IMR-90 (cell line): ENCODE measurements around the gene ZBTB38. TPM values are rescaled to one million over a fixed set of nuclear protein-coding genes. Genes with fewer than 3 reads are reported as not detected.

ENCODE experiments used
- ATAC-seq: fragments of 200-7000 bp; cut with Tn5 transposase; 2 replicates; pipeline ENCODE4 v1.9.1; 2020; ENCODE audit warnings: low read depth, mild to moderate bottlenecking, moderate library complexity
- BruUV-seq: library from RNA; stranded (reverse); fragments of 400-500 nt; replicated peaks from 2 replicates; lab custom pipeline; 2021; lab: Mats Ljungman, UMichigan
- CTCF ChIA-PET: fragments of 300-600 bp; formaldehyde crosslinking; extraction: SDS; loops from one replicate; lab custom pipeline; 2021; ENCODE audit warnings: antibody characterized with exemption; lab: Yijun Ruan, JAX
- POLR2A ChIA-PET: fragments of 300-600 bp; sonication (Branson Sonifier 250); formaldehyde crosslinking; loops from one replicate; lab custom pipeline; 2022; ENCODE audit warnings: antibody characterized with exemption; ENCODE audit not compliant: unreplicated experiment; lab: Charles Lee
- DNase-seq: peaks from one replicate; pipeline ENCODE4 v3.0.0; 2013
- H2AFZ ChIP-seq: replicated peaks from 2 replicates; pipeline ENCODE3; 2013; ENCODE audit warnings: low read length, mild to moderate bottlenecking; ENCODE audit not compliant: poor library complexity
- H2AK5ac ChIP-seq: 2 replicates; pipeline ENCODE4 v1.6.1; 2013; ENCODE audit warnings: low read depth, low read length, inconsistent platforms
- H2AK9ac ChIP-seq: replicated peaks from 2 replicates; pipeline ENCODE3; 2013; ENCODE audit warnings: mild to moderate bottlenecking, low read depth, low read length, moderate library complexity; ENCODE audit not compliant: poor library complexity
- H2BK120ac ChIP-seq: 2 replicates; pipeline ENCODE4 v1.6.1; 2013; ENCODE audit warnings: low read depth, low read length, inconsistent platforms
- H2BK15ac ChIP-seq: 3 replicates; pipeline ENCODE4 v1.6.1; 2013; ENCODE audit warnings: low read depth, low read length, inconsistent platforms
- H2BK20ac ChIP-seq: 2 replicates; pipeline ENCODE4 v1.6.1; 2013; ENCODE audit warnings: low read depth, mild to moderate bottlenecking, inconsistent platforms, low read length, moderate library complexity
- H2BK5ac ChIP-seq: 2 replicates; pipeline ENCODE4 v1.6.1; 2013; ENCODE audit warnings: mild to moderate bottlenecking, low read depth, low read length, inconsistent platforms; ENCODE audit not compliant: poor library complexity, severe bottlenecking
- H3K14ac ChIP-seq: replicated peaks from 2 replicates; pipeline ENCODE4 v1.6.1; 2013; ENCODE audit warnings: low read depth, low read length, inconsistent platforms
- H3K18ac ChIP-seq: 2 replicates; pipeline ENCODE4 v1.6.1; 2013; ENCODE audit warnings: low read depth, low read length, control low read depth
- H3K23ac ChIP-seq: 2 replicates; pipeline ENCODE4 v1.6.1; 2013; ENCODE audit warnings: low read depth, low read length, inconsistent platforms
- H3K27ac ChIP-seq: 2 replicates; pipeline ENCODE4 v1.5.1; 2013; ENCODE audit warnings: mild to moderate bottlenecking, control low read depth, low read length; ENCODE audit not compliant: insufficient read depth
- H3K27me3 ChIP-seq: 2 replicates; pipeline ENCODE4 v1.6.1; 2013; ENCODE audit warnings: low read length; ENCODE audit not compliant: control insufficient read depth, insufficient read depth
- H3K36me3 ChIP-seq: 2 replicates; pipeline ENCODE4 v1.6.1; 2013; ENCODE audit warnings: low read length, mixed read lengths; ENCODE audit not compliant: control insufficient read depth, insufficient read depth
- H3K4ac ChIP-seq: 2 replicates; pipeline ENCODE4 v1.6.1; 2013; ENCODE audit warnings: low read depth, low read length, inconsistent platforms
- H3K4me1 ChIP-seq: 2 replicates; pipeline ENCODE4 v1.6.1; 2013; ENCODE audit warnings: low read length, mixed read lengths; ENCODE audit not compliant: control insufficient read depth, insufficient read depth
- H3K4me2 ChIP-seq: 2 replicates; pipeline ENCODE4 v1.6.1; 2013; ENCODE audit warnings: low read depth, mild to moderate bottlenecking, control low read depth, low read length, moderate library complexity
- H3K4me3 ChIP-seq: 2 replicates; pipeline ENCODE4 v1.5.1; 2013; ENCODE audit warnings: low read depth, mild to moderate bottlenecking, control low read depth, low read length, moderate library complexity; ENCODE audit not compliant: insufficient read depth
- H3K56ac ChIP-seq: 2 replicates; pipeline ENCODE4 v1.6.1; 2013; ENCODE audit warnings: low read length, inconsistent platforms; ENCODE audit not compliant: insufficient read depth; ENCODE audit errors: extremely low read depth
- H3K79me1 ChIP-seq, 2 experiments: 2 replicates each; pipeline ENCODE4 v1.6.1; 2013; ENCODE audit warnings: low read length in 2 of 2, inconsistent platforms in 1 of 2, low read depth in 1 of 2
- H3K9ac ChIP-seq: 2 replicates; pipeline ENCODE4 v1.6.1; 2013; ENCODE audit warnings: low read depth, low read length, control low read depth
- H3K9me1 ChIP-seq: 2 replicates; pipeline ENCODE4 v1.6.1; 2013; ENCODE audit warnings: low read length, inconsistent platforms; ENCODE audit not compliant: insufficient read depth
- H3K9me3 ChIP-seq: 2 replicates; pipeline ENCODE4 v1.6.1; 2013; ENCODE audit warnings: low read length; ENCODE audit not compliant: control insufficient read depth, insufficient read depth
- H4K20me1 ChIP-seq: 2 replicates; pipeline ENCODE4 v1.6.1; 2013; ENCODE audit warnings: low read length, inconsistent platforms; ENCODE audit not compliant: insufficient read depth
- H4K5ac ChIP-seq: 2 replicates; pipeline ENCODE4 v1.6.1; 2013; ENCODE audit warnings: mild to moderate bottlenecking, low read depth, low read length, control low read depth
- H4K8ac ChIP-seq, 2 experiments: 2 replicates each; pipeline ENCODE4 v1.6.1; 2013; ENCODE audit warnings: low read depth in 2 of 2, low read length in 2 of 2, control low read depth in 1 of 2, inconsistent platforms in 1 of 2
- H4K91ac ChIP-seq: 2 replicates; pipeline ENCODE4 v1.6.1; 2013; ENCODE audit warnings: low read depth, low read length, inconsistent platforms; ENCODE audit not compliant: insufficient read depth
- BHLHE40 ChIP-seq: fragments of 150-350 bp; IDR thresholded peaks from 2 replicates; pipeline ENCODE4 v1.6.1; 2016; ENCODE audit warnings: mild to moderate bottlenecking, low read depth, low read length
- POLR2A ChIP-seq: IDR thresholded peaks from 2 replicates; pipeline ENCODE4 v1.6.1; 2012; ENCODE audit warnings: mild to moderate bottlenecking, low read depth, low read length
- SMC3 ChIP-seq: fragments of 150-350 bp; IDR thresholded peaks from 2 replicates; pipeline ENCODE4 v1.6.1; 2016; ENCODE audit warnings: low read depth, mild to moderate bottlenecking, antibody characterized with exemption, low read length, moderate library complexity
- USF2 ChIP-seq: fragments of 150-350 bp; IDR thresholded peaks from 2 replicates; pipeline ENCODE4 v1.6.1; 2017; ENCODE audit warnings: mild to moderate bottlenecking, antibody characterized with exemption, low read length, low read depth
- WGBS, 2 experiments: methylation state at CpG; one replicate each; pipeline versions ENCODE4 v1.1.5 to v1.1.7; 2013; ENCODE audit warnings: missing lambda C conversion rate in 2 of 2; ENCODE audit not compliant: insufficient read length in 1 of 2; ENCODE audit errors: extremely low coverage in 2 of 2; 5-methylcytosine and 5-hydroxymethylcytosine counted together
- dilution Hi-C: fragments of 300-500 bp; cut with HindIII; formaldehyde crosslinking; loops from one replicate; pipeline ENCODE4 v1.14.3; 2018; ENCODE audit warnings: low sequenced_read_pairs; ENCODE audit not compliant: unreplicated experiment
- in situ Hi-C: fragments of 300-500 bp; cut with MboI; formaldehyde crosslinking; loops from 3 replicates; pipeline ENCODE4 v1.14.3; 2019; ENCODE audit warnings: low sequenced_read_pairs, inconsistent platforms, mixed read lengths
- intact Hi-C: fragments of 100-400 bp; cut with micrococcal nuclease; formaldehyde crosslinking; loops from 2 replicates; pipeline ENCODE4 v1.10.0; 2022
- polyA plus RNA-seq, 3 experiments: library from polyadenylated mRNA; depleted of rRNA; stranded (reverse); fragments of >200 nt; gene quantifications; 2 replicates each; pipeline ENCODE4 v1.2.3, GENCODE V29; 2012; ENCODE audit warnings: low replicate concordance in 1 of 3
- total RNA-seq: library from RNA; depleted of rRNA; stranded (reverse); fragments of >200 nt; gene quantifications from 2 replicates; pipeline ENCODE4 v1.2.3, GENCODE V29; 2012
- TF ChIP-seq, protein P1 (sequence below): conservative IDR thresholded peaks from 2 replicates; pipeline ENCODE4 v1.5.1; 2012; ENCODE audit warnings: mild to moderate bottlenecking, low read depth, low read length, improper control_type of control experiment

ZBTB38 gene
- total and polyA plus RNA-seq, 2 of the 4 experiments (the other 2 are of a cell fraction) = 44.9 to 274 TPM

GRCh38 chr3:141405591-141405990, 37.3 kb downstream of the ZBTB38 start:
- Histone ChIP-seq H4K91ac (peak overlapping the region; percentile 99), H3K9me1 (peaks cover 24% of the 10 kb centered on the region), H3K23ac (peak overlapping the region; percentile 99), H2BK20ac (peak overlapping the region; percentile 99), H2AK9ac (no peak overlapping the region), H3K27me3 (no peaks in the 10 kb centered on the region), H2BK120ac (peak overlapping the region; percentile 98), H2AK5ac (peak overlapping the region; percentile 99), H3K4me2 (peak overlapping the region; percentile 9; the same call in 1 of the 2 replicates), H4K8ac (peak overlapping the region; percentile 99), H3K27ac (peak overlapping the region; percentile 100), H3K9ac (peak overlapping the region; percentile 92; the same call in 1 of the 2 replicates), H2BK15ac (peak overlapping the region; percentile 79; the same call in 2 of the 3 replicates), H3K4me1 (peaks cover 47% of the 10 kb centered on the region), H3K14ac (peak overlapping the region; percentile 99), H3K4me3 (no peak overlapping the region), H4K20me1 (no peaks in the 10 kb centered on the region), H2AFZ (no peak overlapping the region), H3K56ac (peak overlapping the region; percentile 97), H4K5ac (peak overlapping the region; percentile 100), H3K4ac (peak overlapping the region; percentile 99), H3K79me1 (peaks cover 50 to 68% of the 10 kb centered on the region in 2 experiments), H2BK5ac (peak overlapping the region; percentile 99), H3K36me3 (peaks cover 38% of the 10 kb centered on the region), H3K9me3 (no peaks in the 10 kb centered on the region), H3K18ac (peak overlapping the region; percentile 100)
- in situ Hi-C loops (no loop called here), intact Hi-C loops (no loop called here), dilution Hi-C loops (no loop called here)
- peak; percentile 7; the same call in 1 of the 2 replicates for ATAC-seq
- TF ChIP-seq SMC3 (no peak), USF2 (peak; percentile 38; the same call in 1 of the 2 replicates), BHLHE40 (peak; percentile 33; the same call in 1 of the 2 replicates), POLR2A (peak; percentile 32; the same call in 1 of the 2 replicates)
- TF ChIP-seq, protein P1, sequence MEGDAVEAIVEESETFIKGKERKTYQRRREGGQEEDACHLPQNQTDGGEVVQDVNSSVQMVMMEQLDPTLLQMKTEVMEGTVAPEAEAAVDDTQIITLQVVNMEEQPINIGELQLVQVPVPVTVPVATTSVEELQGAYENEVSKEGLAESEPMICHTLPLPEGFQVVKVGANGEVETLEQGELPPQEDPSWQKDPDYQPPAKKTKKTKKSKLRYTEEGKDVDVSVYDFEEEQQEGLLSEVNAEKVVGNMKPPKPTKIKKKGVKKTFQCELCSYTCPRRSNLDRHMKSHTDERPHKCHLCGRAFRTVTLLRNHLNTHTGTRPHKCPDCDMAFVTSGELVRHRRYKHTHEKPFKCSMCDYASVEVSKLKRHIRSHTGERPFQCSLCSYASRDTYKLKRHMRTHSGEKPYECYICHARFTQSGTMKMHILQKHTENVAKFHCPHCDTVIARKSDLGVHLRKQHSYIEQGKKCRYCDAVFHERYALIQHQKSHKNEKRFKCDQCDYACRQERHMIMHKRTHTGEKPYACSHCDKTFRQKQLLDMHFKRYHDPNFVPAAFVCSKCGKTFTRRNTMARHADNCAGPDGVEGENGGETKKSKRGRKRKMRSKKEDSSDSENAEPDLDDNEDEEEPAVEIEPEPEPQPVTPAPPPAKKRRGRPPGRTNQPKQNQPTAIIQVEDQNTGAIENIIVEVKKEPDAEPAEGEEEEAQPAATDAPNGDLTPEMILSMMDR = no peak
- 8% methylated on average over 2 of the region's 4 CpGs; no CpG with 5 or more reads in 1 of the 2 experiments for WGBS, 2 experiments
- BruUV-seq = no TSS peak
- POLR2A ChIA-PET = interaction anchor here (0.7 kb wide), 1 partner anchor 45 kb away, joined by 3 read pairs; no protein-coding TSS in a partner anchor
- DNase-seq = peak; percentile 73
- CTCF ChIA-PET = interaction anchor here (0.7 to 1.6 kb wide), 5 partner anchors 16 to 49 kb away, joined by 3 to 4 read pairs (median 3); no protein-coding TSS in a partner anchor
